Measurements from ENCODE around the gene NUBP2.

Gene NUBP2, protein sequence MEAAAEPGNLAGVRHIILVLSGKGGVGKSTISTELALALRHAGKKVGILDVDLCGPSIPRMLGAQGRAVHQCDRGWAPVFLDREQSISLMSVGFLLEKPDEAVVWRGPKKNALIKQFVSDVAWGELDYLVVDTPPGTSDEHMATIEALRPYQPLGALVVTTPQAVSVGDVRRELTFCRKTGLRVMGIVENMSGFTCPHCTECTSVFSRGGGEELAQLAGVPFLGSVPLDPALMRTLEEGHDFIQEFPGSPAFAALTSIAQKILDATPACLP

DNA sequence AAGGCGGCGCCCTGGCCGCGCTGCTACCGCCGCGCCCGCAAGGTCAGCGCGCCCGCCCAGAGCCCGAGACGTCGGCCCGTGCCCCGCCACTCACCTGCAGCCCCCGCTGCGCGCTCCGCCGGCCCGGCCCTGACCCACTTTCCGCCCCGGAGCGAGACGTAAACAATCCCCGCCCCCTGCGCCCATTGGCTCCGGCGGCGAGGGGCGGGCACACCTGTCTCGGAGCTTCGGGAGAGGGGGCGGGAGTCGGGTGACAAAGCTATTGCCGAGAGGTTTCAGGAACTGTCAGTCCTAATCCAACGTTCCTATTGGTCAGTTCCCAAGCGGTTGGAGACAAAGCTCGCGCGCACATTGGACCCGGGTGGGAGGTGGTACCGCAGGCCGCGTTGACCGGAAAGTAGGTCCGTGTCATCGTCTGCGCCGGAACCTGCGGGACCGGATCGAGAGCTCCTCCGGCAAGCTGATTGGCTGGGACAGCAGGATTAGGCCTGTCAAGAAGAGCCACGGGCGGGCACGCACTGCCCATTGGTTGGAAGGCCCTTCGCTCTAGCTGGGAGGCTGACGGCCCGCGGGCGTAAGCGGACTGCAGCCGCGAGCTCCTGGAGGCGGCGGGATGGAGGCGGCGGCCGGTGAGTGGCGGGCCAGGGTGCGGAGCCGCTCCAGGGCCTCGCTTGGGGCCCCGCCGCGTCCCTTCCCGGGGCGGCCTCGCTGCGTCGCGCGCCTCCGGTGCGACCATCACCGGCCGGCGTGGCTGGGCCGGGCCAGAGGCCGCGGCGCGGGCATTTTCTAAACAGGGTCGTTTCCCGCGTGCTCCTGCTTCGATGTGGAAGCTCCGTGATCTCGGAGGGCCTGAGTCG, at the start of gene NUBP2, which contains the start of gene SPSB3:
Gene NUBP2, plus strand, starts transcription at position 553 of the 857 bp plus-strand sequence. Its CDS starts 61 bp downstream, at position 614.
Gene SPSB3, minus strand, starts transcription at position 164 of the 857 bp plus-strand sequence. CDS start 1,088 bp downstream, outside the sequence.
- DNase-seq (ENCODE audit: low read depth in 4 of 4, low spot score in 1 of 4) = peak; percentile 89 to 98 (median 94)

- no peak for DNase-seq (ENCODE audit: low read depth in 4 of 4, low spot score in 1 of 4)
Observed at GRCh38 chr16:1734123-1734522, 48.6 kb upstream of the NUBP2 start.

- no peak for DNase-seq (ENCODE audit: low read depth in 4 of 4, low spot score in 1 of 4)
Observed at GRCh38 chr16:1734816-1735215, 47.9 kb upstream of the NUBP2 start.

DNA sequence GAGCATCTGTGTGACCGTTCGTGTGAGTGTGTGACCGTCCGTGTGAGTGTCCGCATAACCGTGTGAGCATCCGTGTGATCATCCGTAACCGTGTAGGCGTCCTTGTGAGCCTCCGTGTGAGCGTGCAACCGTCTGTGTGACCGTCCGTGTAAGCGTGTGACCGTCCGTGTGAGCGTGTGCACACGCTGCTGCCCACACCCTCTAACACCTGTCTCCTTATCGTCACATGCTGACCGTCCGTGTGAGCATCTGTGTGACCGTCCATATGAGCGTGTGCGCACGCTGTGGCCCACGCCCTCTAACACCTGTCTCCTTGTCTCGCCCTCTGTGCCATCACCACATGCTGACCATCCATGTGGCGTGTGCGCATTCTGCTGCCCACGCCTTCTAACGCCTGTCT, 42.5 kb upstream of the NUBP2 start:
- no peak for DNase-seq (ENCODE audit: low read depth in 4 of 4, low spot score in 1 of 4)

GRCh38 chr16:1740781-1741490, 41.8 kb upstream of the NUBP2 start:
- no peak for DNase-seq (ENCODE audit: low read depth in 4 of 4, low spot score in 1 of 4)

GRCh38 chr16:1741553-1742165, 41.1 kb upstream of the NUBP2 start:
- no peak for DNase-seq (ENCODE audit: low read depth in 4 of 4, low spot score in 1 of 4)

- DNase-seq (ENCODE audit: low read depth in 4 of 4, low spot score in 1 of 4) = no peak
Observed at GRCh38 chr16:1743376-1744337, 39.1 kb upstream of the NUBP2 start.

DNA sequence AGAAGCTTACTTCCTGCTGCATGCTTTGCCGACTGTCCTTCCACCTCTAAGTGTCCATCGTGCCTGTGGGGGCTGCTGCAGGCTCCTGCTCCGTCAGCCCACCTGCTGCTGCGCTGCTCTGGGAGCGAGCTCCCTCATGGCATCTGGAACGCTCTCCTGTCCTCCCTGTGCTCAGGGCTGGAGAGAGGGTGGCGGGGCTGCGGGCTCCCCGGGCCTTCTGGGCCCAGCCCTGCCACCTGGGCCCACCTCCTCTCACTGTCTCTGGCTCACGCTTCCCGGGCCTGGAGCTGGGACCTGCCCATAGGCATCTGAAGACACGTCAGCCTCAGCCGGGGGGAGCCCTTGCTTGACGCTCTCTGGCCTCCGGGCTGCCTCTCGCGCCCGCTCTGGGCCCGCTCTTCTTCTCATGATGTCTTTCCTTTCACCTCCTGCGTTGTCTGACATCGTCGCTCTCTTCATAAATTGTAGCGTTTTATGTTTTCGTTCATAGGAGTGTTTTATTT, 38.4 kb upstream of the NUBP2 start:
- DNase-seq (ENCODE audit: low read depth in 4 of 4, low spot score in 1 of 4) = no peak

DNA sequence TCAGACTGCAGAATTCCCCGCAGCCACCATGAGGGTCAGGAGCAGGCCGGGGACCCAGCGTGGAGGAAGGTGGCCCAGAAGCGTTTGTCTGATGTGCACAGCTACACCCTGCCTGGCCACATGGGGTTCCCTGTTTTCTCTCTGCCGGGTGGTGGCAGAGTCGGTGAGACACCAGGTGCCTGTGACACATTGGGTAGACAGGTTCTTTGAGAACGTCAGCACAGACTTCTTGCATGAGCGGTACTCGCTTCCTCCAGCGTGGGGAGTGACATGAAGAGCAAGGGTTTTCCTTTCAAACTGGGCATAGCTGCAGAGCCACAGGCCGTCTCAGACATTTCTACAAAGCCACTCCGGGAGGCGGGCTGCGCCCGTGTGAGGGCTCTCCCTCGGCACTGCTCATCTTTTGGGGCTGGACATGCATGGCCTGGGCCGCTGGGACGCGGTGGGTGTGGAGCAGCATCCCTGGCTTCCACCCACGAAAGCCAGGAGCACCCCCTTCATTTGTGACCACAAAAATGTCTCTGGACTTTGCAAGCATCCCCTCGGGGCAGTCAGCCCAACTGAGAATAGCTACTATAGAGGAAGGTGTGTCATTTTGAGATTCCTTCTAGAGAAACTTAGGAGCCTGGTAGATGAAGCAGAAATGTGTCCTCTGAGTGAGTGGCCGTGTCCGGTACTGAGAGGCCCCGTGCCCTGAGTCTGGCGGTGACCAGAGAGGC, 37.4 kb upstream of the NUBP2 start:
- DNase-seq (ENCODE audit: low read depth in 4 of 4, low spot score in 1 of 4) = no peak

GRCh38 chr16:1745900-1746692, 36.7 kb upstream of the NUBP2 start:
- no peak for DNase-seq (ENCODE audit: low read depth in 4 of 4, low spot score in 1 of 4)

GRCh38 chr16:1746693-1747195, 36.0 kb upstream of the NUBP2 start:
- no peak for DNase-seq (ENCODE audit: low read depth in 4 of 4, low spot score in 1 of 4)

DNA sequence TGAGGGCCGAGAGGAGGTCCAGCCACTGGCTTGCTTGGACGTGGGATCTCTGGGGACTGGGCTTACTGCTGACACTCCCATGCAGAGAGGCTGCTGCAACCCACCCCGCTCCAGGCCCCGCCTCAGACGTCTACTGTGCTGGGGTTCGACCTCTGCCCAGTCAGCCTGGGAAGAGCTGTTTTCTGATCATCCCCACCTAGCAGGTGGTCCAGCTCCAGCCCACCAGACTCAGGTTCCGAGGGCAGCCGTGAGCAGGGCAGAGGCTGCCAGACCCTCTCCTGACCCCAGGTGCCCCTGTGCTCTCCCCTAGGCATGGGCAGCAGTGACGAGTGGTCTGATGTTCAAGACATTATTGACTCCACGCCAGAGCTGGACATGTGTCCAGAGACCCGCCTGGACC, 34.8 kb upstream of the NUBP2 start:
- no peak for DNase-seq (ENCODE audit: low read depth in 4 of 4, low spot score in 1 of 4)

GRCh38 chr16:1749152-1750117, 33.3 kb upstream of the NUBP2 start:
- no peak for DNase-seq (ENCODE audit: low read depth in 4 of 4, low spot score in 1 of 4)

- no peak for DNase-seq (ENCODE audit: low read depth in 4 of 4, low spot score in 1 of 4)
Observed at GRCh38 chr16:1751946-1752345, 30.8 kb upstream of the NUBP2 start.

DNA sequence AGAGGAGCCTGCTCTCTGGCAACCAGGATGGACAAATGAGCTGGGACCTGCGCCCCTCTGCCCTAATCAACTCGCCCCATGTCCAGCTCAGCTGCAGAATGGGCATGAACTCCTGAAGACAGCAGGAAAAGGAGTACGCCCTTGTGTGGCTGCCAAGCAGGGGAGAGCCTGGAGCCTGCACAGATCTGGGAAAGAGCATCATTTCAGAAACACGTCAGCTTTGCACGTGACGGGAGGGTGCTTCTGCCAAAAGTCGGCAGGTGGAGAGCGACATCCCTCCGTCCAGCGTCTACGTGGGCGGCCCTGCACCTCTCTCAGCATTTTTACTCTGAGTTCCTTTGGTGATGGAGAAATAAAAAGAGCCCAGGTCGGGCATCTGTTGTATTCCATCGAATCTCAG, 29.9 kb upstream of the NUBP2 start:
- DNase-seq (ENCODE audit: low read depth in 4 of 4, low spot score in 1 of 4) = no peak

DNA sequence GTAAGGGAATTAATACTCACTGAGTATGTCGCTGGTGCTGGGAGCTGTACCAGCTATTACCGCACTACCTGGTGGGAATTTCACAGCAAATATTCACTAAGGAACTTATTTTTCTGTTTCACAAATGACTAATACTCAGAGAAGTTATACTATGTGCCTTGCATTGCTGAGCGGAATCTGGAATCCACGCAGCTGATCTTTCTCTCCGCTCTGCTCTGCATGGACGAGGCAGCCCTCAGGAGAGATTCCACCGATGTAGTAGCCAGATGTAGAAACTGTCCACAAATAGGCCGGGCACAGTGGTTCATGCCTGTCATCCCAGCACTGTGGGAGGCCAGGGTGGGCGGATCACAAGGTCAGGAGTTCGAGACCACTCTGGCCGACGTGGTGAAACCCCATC, 28.6 kb upstream of the NUBP2 start:
- DNase-seq (ENCODE audit: low read depth in 4 of 4, low spot score in 1 of 4) = no peak

Measured in stimulated activated CD4-positive, alpha-beta T cell treated with anti-CD3 and anti-CD28 coated beads, Interleukin-1b, Interleukin-23, amount 100 ng/mL, for 24 hours (primary cell).